CD4-positive, alpha-beta T cell treated with Interleukin-15 for 1 hour (primary cell): ENCODE data around the gene DIRAS3.
"Not testable (repeated sequence)": the region's sequence is repeated elsewhere in the genome, so short reads cannot be mapped to it uniquely, and the experiment has no call there.

Experiments used
- DNase-seq: peaks from one replicate; pipeline ENCODE4 v3.0.0-alpha.2; 2020

Gene DIRAS3

GRCh38 chr1:68016381-68016780 lies 34.0 kb downstream of the DIRAS3 start:
- no peak for DNase-seq

DNA sequence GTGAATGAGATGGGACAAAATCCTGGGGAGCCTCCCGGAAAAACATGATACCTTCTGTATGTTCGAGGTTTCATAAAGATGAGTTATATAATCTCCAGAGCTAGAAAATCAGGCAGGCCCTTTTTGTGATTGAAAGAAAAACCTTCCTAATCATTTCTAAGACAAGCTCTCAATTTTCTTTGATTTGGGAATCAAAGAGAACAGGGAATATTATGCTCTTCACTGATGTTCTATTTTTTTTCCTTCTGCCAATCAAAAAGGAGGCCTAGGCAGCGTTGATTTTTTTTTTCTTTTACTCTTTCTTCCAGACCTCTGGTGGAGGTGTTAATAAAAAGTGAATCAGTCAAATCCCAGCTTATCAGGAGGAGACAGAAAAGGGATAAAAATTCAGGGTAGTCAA lies 34.5 kb downstream of the DIRAS3 start:
- DNase-seq: no peak

- no peak for DNase-seq
Measured at GRCh38 chr1:68015369-68015768, 35.1 kb downstream of the DIRAS3 start.

DNA sequence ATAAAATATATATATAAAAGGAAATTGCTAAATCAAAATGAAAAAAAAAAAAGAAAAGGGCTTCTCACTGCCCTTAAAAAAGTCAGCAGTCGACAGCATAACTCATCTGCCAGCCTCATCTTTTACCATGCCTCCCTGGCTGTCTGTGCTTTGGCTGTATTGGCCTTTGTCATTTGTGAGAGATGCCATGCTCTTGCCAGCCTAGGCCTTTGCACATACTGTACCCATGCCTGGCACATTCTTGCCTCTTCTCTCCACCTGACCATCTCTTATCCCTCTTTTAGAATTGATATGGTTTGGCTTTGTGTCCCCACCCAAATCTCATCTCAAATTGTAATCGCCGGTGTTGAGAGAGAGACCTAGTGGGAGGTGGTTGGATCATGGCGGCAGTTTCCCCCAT lies 37.1 kb downstream of the DIRAS3 start:
- no peak for DNase-seq

- DNase-seq: no peak
Measured at GRCh38 chr1:68011657-68012375, 38.6 kb downstream of the DIRAS3 start.

DNA sequence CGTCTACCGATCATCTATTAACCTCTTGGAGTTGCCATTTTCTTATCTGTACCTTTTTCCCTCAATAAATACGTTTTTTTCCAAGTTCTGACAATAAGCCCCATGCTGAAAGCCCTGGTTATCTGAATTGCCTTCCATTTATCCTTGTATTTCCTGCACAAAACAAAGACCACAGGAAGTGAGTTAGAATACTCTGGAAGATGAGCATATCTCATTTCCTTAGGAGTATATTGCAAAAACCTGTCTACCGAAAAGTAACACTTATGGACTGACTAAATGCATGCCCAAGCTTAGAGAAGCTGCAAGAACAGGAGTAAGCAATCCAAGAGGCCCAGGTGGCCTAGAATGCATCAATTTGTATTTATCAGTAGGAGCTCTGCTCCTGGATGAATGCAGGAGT lies 39.9 kb downstream of the DIRAS3 start:
- DNase-seq: no peak

GRCh38 chr1:68010090-68010489 lies 40.3 kb downstream of the DIRAS3 start:
- DNase-seq: no peak

- not testable (repeated sequence) for DNase-seq
Measured at GRCh38 chr1:68003626-68004025, 46.8 kb downstream of the DIRAS3 start.

- DNase-seq: no peak
Measured at GRCh38 chr1:68000191-68000590, 50.2 kb downstream of the DIRAS3 start.

GRCh38 chr1:67997746-67998145 lies 52.7 kb downstream of the DIRAS3 start:
- DNase-seq: no peak
